Measurements from ENCODE around the gene HELB.

- no peak for TF ChIP-seq CTCF (IDR thresholded peaks at IDR 0.05)
- no peak for TF ChIP-seq POLR2AphosphoS5 (IDR thresholded peaks at IDR 0.05)
Measured at GRCh38 chr12:66297080-66297479, 5.2 kb upstream of the HELB start.
